PC-9 (cell line): ENCODE results near the gene RCSD1. TPM values are rescaled to one million over a fixed set of nuclear protein-coding genes. Genes with fewer than 3 reads are reported as not detected.

Source experiments
- BruUV-seq: library from RNA; stranded (reverse); fragments of 400-500 nt; replicated peaks from 2 replicates; lab custom pipeline; 2021; lab: Mats Ljungman, UMichigan
- CTCF ChIA-PET: fragments of 300-600 bp; sonication (Branson Sonifier 250); formaldehyde crosslinking; loops from one replicate; lab custom pipeline; 2022; ENCODE audit warnings: antibody characterized with exemption; lab: Charles Lee
- POLR2A ChIA-PET: fragments of 300-600 bp; sonication (Branson Sonifier 250); formaldehyde crosslinking; loops from one replicate; lab custom pipeline; 2022; ENCODE audit warnings: antibody characterized with exemption; ENCODE audit not compliant: unreplicated experiment; lab: Charles Lee
- DNase-seq, 2 experiments: peaks; one replicate each; pipeline versions ENCODE4 v3.0.0 to v3.0.0-alpha.2; 2015 to 2022; ENCODE audit warnings: mixed read lengths in 1 of 2
- H2AFZ ChIP-seq: fragments of 200-600 bp; sonication (generic); 2 replicates; pipeline ENCODE4 v1.8.1; 2017; ENCODE audit warnings: antibody characterized with exemption
- H3F3A ChIP-seq: fragments of 200-600 bp; sonication (generic); 2 replicates; pipeline ENCODE4 v1.8.1; 2017; ENCODE audit warnings: antibody characterized with exemption, mild to moderate bottlenecking, low read depth; ENCODE audit not compliant: insufficient read depth
- H3K27ac ChIP-seq: fragments of 200-600 bp; sonication (generic); 2 replicates; pipeline ENCODE4 v1.6.1; 2016; ENCODE audit warnings: mixed run types
- H3K27me3 ChIP-seq: fragments of 200-600 bp; sonication (generic); 2 replicates; pipeline ENCODE4 v1.6.1; 2016; ENCODE audit warnings: low read depth, mixed run types; ENCODE audit not compliant: insufficient read depth
- H3K36me3 ChIP-seq: fragments of 200-600 bp; sonication (generic); 2 replicates; pipeline ENCODE4 v1.6.1; 2016; ENCODE audit warnings: low read depth, mixed run types
- H3K4me1 ChIP-seq: fragments of 200-600 bp; sonication (generic); replicated peaks from 2 replicates; pipeline ENCODE4 v1.6.1; 2016; ENCODE audit warnings: mixed run types; ENCODE audit not compliant: insufficient read depth
- H3K4me2 ChIP-seq: fragments of 200-600 bp; sonication (generic); 2 replicates; pipeline ENCODE4 v1.6.1; 2017; ENCODE audit warnings: mixed run types
- H3K4me3 ChIP-seq: fragments of 200-600 bp; sonication (generic); 2 replicates; pipeline ENCODE4 v1.6.1; 2016; ENCODE audit warnings: mixed run types
- H3K79me2 ChIP-seq: fragments of 200-600 bp; sonication (generic); 2 replicates; pipeline ENCODE4 v1.6.1; 2017; ENCODE audit warnings: low read depth, mixed run types
- H3K9me2 ChIP-seq: fragments of 200-600 bp; sonication (generic); 2 replicates; pipeline ENCODE4 v1.8.1; 2017; ENCODE audit warnings: mild to moderate bottlenecking; ENCODE audit not compliant: insufficient read depth
- H3K9me3 ChIP-seq: fragments of 200-600 bp; sonication (generic); 2 replicates; pipeline ENCODE4 v1.8.1; 2016; ENCODE audit warnings: low read depth; ENCODE audit not compliant: insufficient read depth
- H4K20me1 ChIP-seq: fragments of 200-600 bp; sonication (generic); 2 replicates; pipeline ENCODE4 v1.8.1; 2017; ENCODE audit not compliant: insufficient read depth
- EZH2 ChIP-seq: fragments of 200-600 bp; sonication (generic); IDR thresholded peaks from 2 replicates; pipeline ENCODE4 v1.8.0; 2017; ENCODE audit warnings: antibody characterized with exemption, low read depth
- intact Hi-C: fragments of 100-400 bp; cut with micrococcal nuclease; formaldehyde crosslinking; loops from one replicate; pipeline ENCODE4 v1.10.0; 2022; ENCODE audit not compliant: unreplicated experiment
- total RNA-seq: library from RNA; stranded (reverse); gene quantifications from 2 replicates; pipeline ENCODE4 v1.2.3, GENCODE V29; 2021
- TF ChIP-seq, protein P1 (sequence below): fragments of 200-600 bp; sonication (generic); conservative IDR thresholded peaks from 2 replicates; pipeline ENCODE4 v1.6.1; 2017; ENCODE audit warnings: mixed run types, antibody characterized with exemption, mild to moderate bottlenecking, moderate library complexity

The RCSD1 gene
- total RNA-seq, 1 experiment from 2014 or later = not detected

- BruUV-seq = no TSS peak
Measured at GRCh38 chr1:167648978-167649744, 19.1 kb downstream of the RCSD1 start.

GRCh38 chr1:167650269-167651160 is 20.5 kb downstream of the RCSD1 start:
- no peak for TF ChIP-seq EZH2
- TF ChIP-seq, protein P1, sequence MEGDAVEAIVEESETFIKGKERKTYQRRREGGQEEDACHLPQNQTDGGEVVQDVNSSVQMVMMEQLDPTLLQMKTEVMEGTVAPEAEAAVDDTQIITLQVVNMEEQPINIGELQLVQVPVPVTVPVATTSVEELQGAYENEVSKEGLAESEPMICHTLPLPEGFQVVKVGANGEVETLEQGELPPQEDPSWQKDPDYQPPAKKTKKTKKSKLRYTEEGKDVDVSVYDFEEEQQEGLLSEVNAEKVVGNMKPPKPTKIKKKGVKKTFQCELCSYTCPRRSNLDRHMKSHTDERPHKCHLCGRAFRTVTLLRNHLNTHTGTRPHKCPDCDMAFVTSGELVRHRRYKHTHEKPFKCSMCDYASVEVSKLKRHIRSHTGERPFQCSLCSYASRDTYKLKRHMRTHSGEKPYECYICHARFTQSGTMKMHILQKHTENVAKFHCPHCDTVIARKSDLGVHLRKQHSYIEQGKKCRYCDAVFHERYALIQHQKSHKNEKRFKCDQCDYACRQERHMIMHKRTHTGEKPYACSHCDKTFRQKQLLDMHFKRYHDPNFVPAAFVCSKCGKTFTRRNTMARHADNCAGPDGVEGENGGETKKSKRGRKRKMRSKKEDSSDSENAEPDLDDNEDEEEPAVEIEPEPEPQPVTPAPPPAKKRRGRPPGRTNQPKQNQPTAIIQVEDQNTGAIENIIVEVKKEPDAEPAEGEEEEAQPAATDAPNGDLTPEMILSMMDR = no peak
- Histone ChIP-seq H4K20me1 (no peaks in the 10 kb centered on the region), H3F3A (no peaks in the 10 kb centered on the region), H3K79me2 (no peaks in the 10 kb centered on the region), H2AFZ (no peak overlapping the region), H3K36me3 (no peaks in the 10 kb centered on the region), H3K4me1 (no peaks in the 10 kb centered on the region), H3K27ac (no peak overlapping the region), H3K9me3 (no peaks in the 10 kb centered on the region), H3K4me2 (no peak overlapping the region), H3K27me3 (peaks cover 11% of the 10 kb centered on the region; the same call in 1 of the 2 replicates), H3K9me2 (no peaks in the 10 kb centered on the region), H3K4me3 (no peak overlapping the region)
- DNase-seq = no peak
- CTCF ChIA-PET = no interaction called here
- no TSS peak for BruUV-seq
- intact Hi-C loops = no loop called here
- POLR2A ChIA-PET = no interaction called here

More at GRCh38 chr1:167648978-167649744, 19.1 kb downstream of the RCSD1 start:
- POLR2A ChIA-PET = no interaction called here
- Histone ChIP-seq H3K9me3 (no peaks in the 10 kb centered on the region), H3K4me1 (no peaks in the 10 kb centered on the region), H3K36me3 (no peaks in the 10 kb centered on the region), H4K20me1 (no peaks in the 10 kb centered on the region), H3K4me2 (no peak overlapping the region), H3K9me2 (no peaks in the 10 kb centered on the region), H3K4me3 (no peak overlapping the region), H3K27me3 (peaks cover 20% of the 10 kb centered on the region; the same call in 1 of the 2 replicates), H2AFZ (no peak overlapping the region), H3F3A (no peaks in the 10 kb centered on the region), H3K79me2 (no peaks in the 10 kb centered on the region), H3K27ac (no peak overlapping the region)
- CTCF ChIA-PET = no interaction called here
- intact Hi-C loops = no loop called here
- DNase-seq = no peak
- TF ChIP-seq EZH2 = no peak
- TF ChIP-seq, protein P1 = no peak

- no peaks in the 10 kb centered on the region for H3K36me3 ChIP-seq
- intact Hi-C loops = no loop called here
- no peak overlapping the region for H3K4me2 ChIP-seq
- no peaks in the 10 kb centered on the region for H3K4me1 ChIP-seq
- H3K9me2 ChIP-seq = no peaks in the 10 kb centered on the region
- H3K4me3 ChIP-seq = no peak overlapping the region
- no peaks in the 10 kb centered on the region for H4K20me1 ChIP-seq
- no peak overlapping the region for H3K27ac ChIP-seq
- DNase-seq = no peak
- H3K27me3 ChIP-seq = peaks cover 4% of the 10 kb centered on the region; the same call in 1 of the 2 replicates
- no TSS peak for BruUV-seq
- TF ChIP-seq EZH2 = no peak
- TF ChIP-seq, protein P1 = no peak
- H2AFZ ChIP-seq = no peak overlapping the region
- no peaks in the 10 kb centered on the region for H3F3A ChIP-seq
- no peaks in the 10 kb centered on the region for H3K79me2 ChIP-seq
- no peaks in the 10 kb centered on the region for H3K9me3 ChIP-seq
- CTCF ChIA-PET = no interaction called here
- POLR2A ChIA-PET = no interaction called here
Measured at GRCh38 chr1:167651161-167651693, 21.2 kb downstream of the RCSD1 start.
